ENCODE data around the gene WDR19. TPM values are rescaled to one million over a fixed set of nuclear protein-coding genes. Genes with fewer than 3 reads are reported as not detected.

The WDR19 gene
- total and polyA plus RNA-seq, 2 donors (not counting 1 experiment from before 2014, with no cell fraction given): 34.8 to 36.0 TPM

- TF ChIP-seq, protein P1, sequence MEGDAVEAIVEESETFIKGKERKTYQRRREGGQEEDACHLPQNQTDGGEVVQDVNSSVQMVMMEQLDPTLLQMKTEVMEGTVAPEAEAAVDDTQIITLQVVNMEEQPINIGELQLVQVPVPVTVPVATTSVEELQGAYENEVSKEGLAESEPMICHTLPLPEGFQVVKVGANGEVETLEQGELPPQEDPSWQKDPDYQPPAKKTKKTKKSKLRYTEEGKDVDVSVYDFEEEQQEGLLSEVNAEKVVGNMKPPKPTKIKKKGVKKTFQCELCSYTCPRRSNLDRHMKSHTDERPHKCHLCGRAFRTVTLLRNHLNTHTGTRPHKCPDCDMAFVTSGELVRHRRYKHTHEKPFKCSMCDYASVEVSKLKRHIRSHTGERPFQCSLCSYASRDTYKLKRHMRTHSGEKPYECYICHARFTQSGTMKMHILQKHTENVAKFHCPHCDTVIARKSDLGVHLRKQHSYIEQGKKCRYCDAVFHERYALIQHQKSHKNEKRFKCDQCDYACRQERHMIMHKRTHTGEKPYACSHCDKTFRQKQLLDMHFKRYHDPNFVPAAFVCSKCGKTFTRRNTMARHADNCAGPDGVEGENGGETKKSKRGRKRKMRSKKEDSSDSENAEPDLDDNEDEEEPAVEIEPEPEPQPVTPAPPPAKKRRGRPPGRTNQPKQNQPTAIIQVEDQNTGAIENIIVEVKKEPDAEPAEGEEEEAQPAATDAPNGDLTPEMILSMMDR (conservative IDR thresholded peaks at IDR 0.05 in 1 of 2, IDR thresholded peaks at IDR 0.05 in 1 of 2; ENCODE audit: low read depth in 1 of 2, low read length in 2 of 2): no peak
- TF ChIP-seq EZH2 (IDR thresholded peaks at IDR 0.05; ENCODE audit: low read length, missing control alignments): no peak
- Histone ChIP-seq H3K36me3 (ENCODE audit: control insufficient read depth, insufficient read depth, low read length) (no peaks in the 10 kb centered on the region), H3K27ac (ENCODE audit: insufficient read depth, low read length) (no peak overlapping the region), H4K20me1 (ENCODE audit: control insufficient read depth, extremely low read depth, insufficient read depth, low read length) (no peaks in the 10 kb centered on the region), H3K4me3 (replicated peaks in 1 of 4; ENCODE audit: control extremely low read depth in 1 of 4, insufficient read depth in 1 of 4, low read depth in 3 of 4, low read length in 4 of 4) (no peak overlapping the region), H3K27me3 (ENCODE audit: control insufficient read depth, insufficient read depth, low read length) (no peaks in the 10 kb centered on the region), H3K4me1 (ENCODE audit: control insufficient read depth, extremely low read depth, insufficient read depth, low read length) (no peaks in the 10 kb centered on the region), H2AFZ (ENCODE audit: low read length) (no peak overlapping the region), H3K9me3 (ENCODE audit: control insufficient read depth, insufficient read depth, low read depth, low read length) (no peaks in the 10 kb centered on the region), H3K79me2 (ENCODE audit: control insufficient read depth, insufficient read depth, low read length) (no peaks in the 10 kb centered on the region), H3K9ac (ENCODE audit: insufficient read depth, low read length) (no peak overlapping the region), H3K4me2 (ENCODE audit: extremely low read depth, insufficient read depth, low read length) (no peak overlapping the region)
- DNase-seq (ENCODE audit: low read depth in 2 of 2): no peak
Observed at GRCh38 chr4:39243462-39243861, 61.1 kb downstream of the WDR19 start.

- Histone ChIP-seq H3K27ac (ENCODE audit: insufficient read depth, low read length) (no peak overlapping the region), H2AFZ (ENCODE audit: low read length) (no peak overlapping the region), H3K4me1 (ENCODE audit: control insufficient read depth, extremely low read depth, insufficient read depth, low read length) (no peaks in the 10 kb centered on the region), H3K36me3 (ENCODE audit: control insufficient read depth, insufficient read depth, low read length) (no peaks in the 10 kb centered on the region), H3K79me2 (ENCODE audit: control insufficient read depth, insufficient read depth, low read length) (no peaks in the 10 kb centered on the region), H3K9ac (ENCODE audit: insufficient read depth, low read length) (no peak overlapping the region), H4K20me1 (ENCODE audit: control insufficient read depth, extremely low read depth, insufficient read depth, low read length) (no peaks in the 10 kb centered on the region), H3K4me3 (replicated peaks in 1 of 4; ENCODE audit: control extremely low read depth in 1 of 4, insufficient read depth in 1 of 4, low read depth in 3 of 4, low read length in 4 of 4) (no peak overlapping the region), H3K4me2 (ENCODE audit: extremely low read depth, insufficient read depth, low read length) (no peak overlapping the region), H3K27me3 (ENCODE audit: control insufficient read depth, insufficient read depth, low read length) (no peaks in the 10 kb centered on the region), H3K9me3 (ENCODE audit: control insufficient read depth, insufficient read depth, low read depth, low read length) (no peaks in the 10 kb centered on the region)
- TF ChIP-seq, protein P1 (conservative IDR thresholded peaks at IDR 0.05 in 1 of 2, IDR thresholded peaks at IDR 0.05 in 1 of 2; ENCODE audit: low read depth in 1 of 2, low read length in 2 of 2): peak in 1 of 2 donors; percentile 7
- TF ChIP-seq EZH2 (IDR thresholded peaks at IDR 0.05; ENCODE audit: low read length, missing control alignments): no peak
- DNase-seq (ENCODE audit: low read depth in 2 of 2): peak; percentile 6 to 85
Observed at GRCh38 chr4:39255266-39255665, 72.9 kb downstream of the WDR19 start.

GRCh38 chr4:39255871-39256270 is 73.5 kb downstream of the WDR19 start:
- H4K20me1 ChIP-seq (ENCODE audit: control insufficient read depth, extremely low read depth, insufficient read depth, low read length): no peaks in the 10 kb centered on the region
- peak in 1 of 2 donors; percentile 42 for DNase-seq (ENCODE audit: low read depth in 2 of 2)
- no peaks in the 10 kb centered on the region for H3K36me3 ChIP-seq (ENCODE audit: control insufficient read depth, insufficient read depth, low read length)
- no peaks in the 10 kb centered on the region for H3K27me3 ChIP-seq (ENCODE audit: control insufficient read depth, insufficient read depth, low read length)
- no peak overlapping the region for H3K9ac ChIP-seq (ENCODE audit: insufficient read depth, low read length)
- no peak overlapping the region for H3K4me2 ChIP-seq (ENCODE audit: extremely low read depth, insufficient read depth, low read length)
- H3K27ac ChIP-seq (ENCODE audit: insufficient read depth, low read length): no peak overlapping the region
- H2AFZ ChIP-seq (ENCODE audit: low read length): no peak overlapping the region
- H3K4me1 ChIP-seq (ENCODE audit: control insufficient read depth, extremely low read depth, insufficient read depth, low read length): no peaks in the 10 kb centered on the region
- H3K79me2 ChIP-seq (ENCODE audit: control insufficient read depth, insufficient read depth, low read length): no peaks in the 10 kb centered on the region
- no peak overlapping the region for H3K4me3 ChIP-seq (replicated peaks in 1 of 4; ENCODE audit: control extremely low read depth in 1 of 4, insufficient read depth in 1 of 4, low read depth in 3 of 4, low read length in 4 of 4)
- H3K9me3 ChIP-seq (ENCODE audit: control insufficient read depth, insufficient read depth, low read depth, low read length): no peaks in the 10 kb centered on the region
- TF ChIP-seq, protein P1 (conservative IDR thresholded peaks at IDR 0.05 in 1 of 2, IDR thresholded peaks at IDR 0.05 in 1 of 2; ENCODE audit: low read depth in 1 of 2, low read length in 2 of 2): no peak

Measured in fibroblast of lung (primary cell).